Measurements from ENCODE around the gene PNPLA3.

Gene PNPLA3

DNA sequence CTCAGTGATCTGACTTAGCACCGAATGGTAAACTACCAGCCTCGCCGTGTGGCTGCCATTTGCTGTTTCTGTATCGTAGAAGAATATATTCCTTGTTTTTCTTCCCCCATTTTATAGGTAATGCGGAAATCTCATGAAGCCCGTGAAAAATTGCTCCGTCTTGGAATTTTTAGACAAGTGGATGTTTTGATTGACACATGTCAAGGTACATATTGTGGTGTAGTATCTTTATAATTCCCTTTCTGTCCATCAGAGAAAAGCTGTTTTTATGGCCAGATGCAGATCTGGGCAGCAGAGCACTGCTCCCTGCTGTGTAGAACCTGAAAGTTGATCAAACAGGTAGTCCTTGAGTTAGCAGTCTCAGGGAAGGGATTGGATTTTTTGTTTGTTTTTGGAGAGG, 45.0 kb downstream of the PNPLA3 start:
- no peak for DNase-seq

DNA sequence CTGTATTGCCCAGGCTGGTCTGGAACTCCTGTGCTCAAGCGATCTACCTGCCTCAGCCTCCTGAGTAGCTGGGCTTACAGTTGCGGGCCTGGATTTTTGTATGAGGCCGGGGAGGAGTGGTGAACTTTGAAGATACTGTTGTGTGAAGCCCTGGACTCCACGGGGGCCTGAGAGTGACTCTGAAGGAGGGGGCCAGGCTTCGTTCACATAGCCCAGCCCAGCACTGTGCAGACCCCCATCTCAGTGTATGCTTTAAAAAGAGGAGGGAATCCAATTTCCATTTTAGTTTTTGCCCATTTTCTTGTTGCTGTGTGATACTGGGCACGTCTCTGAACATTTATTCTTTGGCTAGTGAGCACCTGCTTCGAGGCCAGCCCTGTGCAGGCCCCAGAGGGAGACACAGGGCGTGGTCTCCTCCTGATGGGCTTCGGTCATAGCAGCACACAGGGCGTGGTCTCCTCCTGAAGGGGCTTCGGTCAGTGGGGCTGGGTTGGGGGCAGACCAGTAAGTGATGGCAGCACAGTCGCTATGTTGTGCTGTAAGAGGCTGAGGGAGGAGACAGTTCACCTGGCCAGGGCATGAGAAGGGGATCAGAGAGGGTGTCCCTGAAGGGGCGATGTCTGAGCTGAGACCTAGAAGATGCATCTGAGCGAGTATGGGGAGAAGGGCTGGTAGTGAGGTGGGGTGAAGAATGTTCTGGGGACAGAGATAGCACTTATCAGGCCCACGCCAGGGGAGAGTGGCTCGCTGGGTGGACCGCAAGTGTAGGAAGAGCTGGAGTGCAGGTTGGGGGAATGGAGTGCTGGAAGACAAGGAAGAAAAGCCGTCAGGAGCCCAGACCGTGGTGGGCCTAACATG, 45.6 kb downstream of the PNPLA3 start:
- DNase-seq = no peak

DNA sequence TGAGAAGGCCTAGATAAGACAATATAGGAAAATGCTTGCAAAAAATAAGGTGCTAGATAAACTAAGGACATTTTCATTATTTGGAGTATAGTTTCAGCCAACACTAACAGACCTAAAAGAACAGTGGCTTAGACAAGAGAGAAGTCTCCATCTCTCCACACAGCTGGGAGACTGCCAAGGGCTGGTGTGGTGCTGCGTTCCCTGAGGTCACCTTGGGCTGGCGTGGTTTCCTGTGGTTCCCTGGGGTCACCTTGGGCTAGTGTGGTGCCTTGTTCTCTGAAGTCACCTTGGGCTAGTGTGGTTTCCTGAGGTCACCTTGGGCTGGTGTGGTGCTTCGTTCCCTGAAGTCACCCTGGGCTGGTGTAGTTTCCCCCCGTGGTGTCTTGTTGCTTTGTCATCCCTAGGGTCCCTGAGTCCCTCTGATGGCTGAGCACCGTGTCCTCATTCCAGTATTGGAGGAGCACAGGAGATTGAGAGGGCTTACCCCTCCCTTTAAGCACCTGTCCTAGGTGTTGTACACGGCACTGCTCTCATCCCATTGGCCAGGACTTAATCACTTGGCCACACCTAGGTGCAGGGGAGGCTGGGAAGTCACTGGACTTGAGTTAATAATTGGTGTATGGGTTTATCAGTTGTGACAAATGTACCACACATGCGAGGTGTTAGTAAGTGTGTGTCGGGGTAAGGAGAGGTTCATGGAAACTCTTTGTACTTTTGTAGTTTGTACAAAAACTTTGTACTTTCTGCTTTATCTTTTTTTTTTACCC, 46.6 kb downstream of the PNPLA3 start:
- no peak for DNase-seq

DNA sequence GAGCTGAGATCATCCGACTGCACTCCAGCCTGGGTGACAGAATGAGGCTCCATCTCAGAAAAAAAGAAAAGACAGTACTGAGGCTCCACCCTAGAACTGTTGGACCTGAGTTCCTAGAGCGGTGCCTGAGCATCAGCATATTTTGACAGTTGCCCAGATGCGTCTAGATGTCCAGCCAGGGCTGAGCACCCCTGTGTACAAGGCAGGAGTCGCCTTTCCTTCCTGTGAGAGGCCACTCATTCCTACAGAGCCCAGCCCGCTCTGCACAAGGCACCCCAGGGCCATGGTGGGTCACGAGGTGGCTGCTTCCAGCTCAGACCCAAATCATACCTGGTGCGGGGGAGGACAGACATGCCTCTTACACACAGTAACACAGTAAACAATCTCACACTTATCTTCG, 47.5 kb downstream of the PNPLA3 start:
- DNase-seq = no peak

DNA sequence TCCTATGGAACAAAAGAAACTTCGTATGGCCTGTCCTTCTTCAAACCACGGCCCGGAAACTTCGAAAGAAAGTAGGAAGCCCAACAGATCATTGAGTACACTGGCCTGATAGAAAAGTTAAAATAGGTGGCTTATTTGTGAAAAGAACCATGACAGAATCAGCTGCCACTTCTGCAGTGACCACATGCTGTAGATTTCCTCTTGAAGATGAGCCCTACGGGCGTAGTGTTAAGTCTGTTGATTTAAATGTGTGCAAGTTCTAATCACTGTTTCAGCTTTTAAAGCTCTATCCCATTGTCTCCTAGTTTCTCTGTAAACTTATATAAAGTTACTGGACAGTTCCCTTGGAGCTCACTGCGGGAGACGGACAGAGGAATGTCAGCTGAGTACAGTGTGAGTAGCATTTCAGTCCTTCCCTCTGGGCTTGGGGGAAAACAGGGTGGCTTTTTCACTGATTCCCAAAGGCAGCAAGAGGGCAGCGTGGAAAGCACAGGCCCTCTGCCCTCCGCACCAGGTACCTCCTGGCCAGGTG, 49.4 kb downstream of the PNPLA3 start:
- no peak for DNase-seq

DNA sequence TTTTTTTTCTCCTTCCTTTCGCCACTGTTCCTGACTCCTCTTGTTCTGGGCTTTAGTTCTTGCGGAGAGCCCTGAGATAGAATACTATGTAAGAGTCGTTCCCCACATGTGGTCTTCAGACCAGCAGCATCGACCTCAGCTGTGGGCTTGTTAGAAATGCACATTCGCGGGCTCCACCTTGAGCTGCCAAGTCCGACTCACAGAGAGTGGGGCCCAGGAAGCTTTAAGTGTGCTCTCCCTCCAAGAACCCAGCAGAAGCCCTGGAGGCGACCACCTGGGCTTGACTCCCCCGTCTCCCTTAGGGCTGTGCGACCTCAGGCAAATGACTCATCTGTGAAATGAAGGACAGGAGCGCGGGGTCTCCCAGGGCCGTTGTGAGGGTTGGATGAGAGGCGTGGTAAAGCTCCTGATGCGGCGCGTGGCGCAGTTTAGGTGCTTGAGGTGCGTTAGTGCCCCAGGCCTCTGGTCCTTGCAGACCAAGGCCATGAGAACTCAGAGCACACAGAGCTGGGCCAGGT, 50.5 kb downstream of the PNPLA3 start:
- DNase-seq = no peak

DNA sequence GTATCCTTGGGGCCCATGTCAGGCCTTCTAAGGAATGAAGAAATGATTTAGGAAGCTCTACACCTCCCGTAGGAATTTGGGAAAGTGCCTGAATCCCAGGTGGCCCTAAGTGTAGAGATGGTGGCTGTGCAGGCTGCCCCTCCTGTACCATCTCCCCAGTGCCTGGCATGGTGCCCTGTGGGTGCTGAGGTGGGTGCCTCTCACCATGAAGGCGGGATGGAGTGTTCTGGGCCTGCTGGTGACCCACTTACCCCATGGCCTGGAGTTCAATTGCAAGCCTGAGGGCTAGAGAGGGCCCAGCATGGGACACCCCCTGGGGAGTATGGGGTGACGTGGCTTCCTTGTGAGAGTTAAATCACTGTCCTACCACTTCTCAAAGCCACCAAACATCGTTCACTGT, 51.4 kb downstream of the PNPLA3 start:
- no peak for DNase-seq

DNA sequence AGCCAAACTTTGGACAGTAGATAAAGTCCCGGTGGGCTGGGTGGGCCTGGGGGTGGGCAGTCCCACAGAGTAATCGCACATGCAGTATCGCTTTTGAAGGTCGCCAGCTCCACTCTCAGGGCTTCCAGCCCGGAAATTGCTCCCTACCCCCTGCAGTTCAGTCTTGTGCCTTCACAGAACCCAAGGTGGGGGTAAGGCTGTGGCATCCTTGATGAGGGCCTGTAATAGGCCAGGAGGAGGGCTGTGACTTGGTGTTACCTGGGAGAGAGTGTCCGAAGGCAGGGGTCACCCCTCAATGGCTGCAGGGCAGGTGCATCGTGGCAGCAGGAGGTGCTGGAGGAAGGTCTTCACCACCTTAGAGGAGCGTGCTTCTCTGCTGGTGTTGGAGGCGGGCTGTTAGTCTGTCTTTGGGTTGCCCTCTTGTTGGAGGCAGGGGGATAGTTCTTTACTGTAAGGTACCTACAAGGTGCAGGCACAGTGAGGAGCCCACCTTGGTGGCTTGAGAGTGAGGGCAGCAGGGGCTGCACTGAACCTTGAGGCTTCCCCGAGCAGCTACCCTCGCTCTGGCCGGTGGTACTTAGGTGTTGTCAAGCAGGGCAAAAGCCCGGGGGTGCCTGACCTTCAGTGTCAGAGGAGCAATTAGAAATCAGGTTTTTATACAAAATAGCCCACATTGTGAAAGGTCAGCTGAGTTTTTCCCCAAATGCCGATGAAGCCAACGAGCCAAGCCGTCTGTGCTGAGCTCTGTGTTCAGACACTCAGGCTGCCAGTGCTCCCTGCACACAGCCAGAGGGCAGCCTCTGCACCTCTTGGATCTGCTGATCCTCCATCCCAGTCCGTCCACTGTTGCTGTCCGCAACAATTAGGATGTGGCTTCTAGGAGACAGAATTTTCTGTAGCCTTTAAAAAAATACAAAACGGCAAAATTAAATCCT, 53.5 kb downstream of the PNPLA3 start:
- no peak for DNase-seq

DNA sequence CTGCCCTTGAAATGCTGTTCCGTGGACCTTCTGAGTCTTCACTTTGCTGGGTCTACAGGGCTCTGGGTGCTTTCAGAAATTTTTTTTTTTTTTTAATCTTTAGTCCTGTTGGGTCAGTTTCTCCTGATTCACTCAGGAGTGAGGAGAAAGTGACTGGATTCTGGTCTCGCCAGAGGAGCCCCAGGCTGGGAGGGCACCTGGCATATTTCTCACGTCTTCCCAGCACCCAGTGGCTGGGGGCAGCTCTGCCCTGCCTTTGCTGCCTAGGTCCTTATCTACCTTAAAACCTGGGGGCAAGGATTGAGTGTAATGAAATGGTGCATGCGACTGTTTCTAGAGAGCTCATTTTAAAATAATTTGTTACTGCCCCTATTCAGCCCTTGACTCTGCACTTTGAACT, 55.0 kb downstream of the PNPLA3 start:
- no peak for DNase-seq

DNA sequence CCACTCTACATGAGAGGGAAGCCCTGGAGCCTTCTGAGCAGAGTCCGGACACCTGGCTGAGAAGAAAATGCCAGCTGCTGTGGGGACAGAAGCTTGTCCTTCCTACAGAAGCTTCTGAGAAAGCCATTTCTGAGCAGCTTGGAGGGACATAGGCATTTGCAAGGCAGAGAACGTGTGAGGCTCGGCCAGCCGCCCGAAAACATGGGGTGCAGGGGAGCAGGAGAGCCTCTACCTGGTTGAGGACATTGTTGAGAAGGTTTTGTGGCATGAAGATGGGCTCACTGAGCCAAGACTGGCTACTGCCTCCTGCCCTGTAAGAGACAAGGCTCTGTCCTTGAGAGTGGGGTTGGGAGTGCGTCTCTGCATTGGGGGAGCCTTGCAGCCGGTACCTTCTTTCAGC, 57.0 kb downstream of the PNPLA3 start:
- no peak for DNase-seq

DNA sequence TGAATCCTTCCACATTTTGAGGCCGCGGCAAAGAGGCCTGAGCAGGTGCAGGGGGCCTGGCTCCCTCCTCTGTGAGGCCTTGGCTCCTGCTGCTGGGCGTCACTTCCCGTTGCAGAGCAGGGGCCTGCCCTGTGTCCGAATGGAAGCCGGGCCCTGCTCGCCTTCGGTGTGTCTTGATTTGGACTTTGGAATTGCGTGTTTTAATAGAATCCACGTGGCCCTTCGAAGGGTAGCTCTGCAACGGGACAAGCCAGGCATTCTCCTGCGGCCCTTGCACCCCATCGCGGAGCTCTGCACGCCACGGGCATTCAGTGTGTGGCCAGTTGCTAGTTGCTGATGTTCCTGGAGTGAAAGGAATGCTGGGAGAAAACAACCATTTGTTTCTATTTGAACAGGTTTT, 57.4 kb downstream of the PNPLA3 start:
- DNase-seq = no peak

DNA sequence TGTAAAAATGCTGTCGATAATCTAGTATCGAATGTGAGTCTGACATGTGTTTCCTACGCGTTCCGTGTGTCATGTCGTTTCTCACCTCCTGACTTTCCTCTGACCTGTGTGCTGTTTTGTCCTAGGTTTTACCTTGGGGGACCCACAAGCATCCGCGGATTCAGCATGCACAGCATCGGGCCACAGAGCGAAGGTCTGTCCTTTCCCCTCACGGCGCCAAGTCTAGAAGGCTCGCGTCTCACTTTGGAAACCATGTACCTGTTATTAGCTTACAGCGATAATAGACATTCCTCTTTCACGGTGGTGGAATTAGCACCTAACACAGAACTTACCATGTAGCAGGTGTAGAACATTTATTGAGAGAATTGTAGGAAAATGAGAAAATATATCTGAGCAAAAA, 60.2 kb downstream of the PNPLA3 start:
- DNase-seq = no peak

DNA sequence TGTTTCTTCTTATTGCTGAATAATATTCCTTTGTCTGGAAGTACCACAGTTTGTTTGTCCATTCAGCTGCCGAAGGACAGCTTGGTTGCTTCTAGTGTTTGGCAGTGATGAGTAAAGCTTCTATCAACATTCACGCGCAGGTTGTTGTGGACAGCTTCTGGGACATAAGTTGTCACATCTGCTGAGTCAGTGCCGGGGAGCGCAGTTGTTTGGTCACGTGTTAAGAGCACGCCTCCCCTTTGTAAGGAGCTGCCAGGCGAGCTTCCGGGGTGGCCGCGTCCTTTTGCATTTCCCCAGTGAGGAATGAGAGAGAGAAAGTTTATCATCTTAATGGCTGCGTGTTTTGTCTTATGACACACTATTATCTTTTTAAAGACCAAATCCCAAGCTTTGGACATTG, 61.9 kb downstream of the PNPLA3 start:
- no peak for DNase-seq

DNA sequence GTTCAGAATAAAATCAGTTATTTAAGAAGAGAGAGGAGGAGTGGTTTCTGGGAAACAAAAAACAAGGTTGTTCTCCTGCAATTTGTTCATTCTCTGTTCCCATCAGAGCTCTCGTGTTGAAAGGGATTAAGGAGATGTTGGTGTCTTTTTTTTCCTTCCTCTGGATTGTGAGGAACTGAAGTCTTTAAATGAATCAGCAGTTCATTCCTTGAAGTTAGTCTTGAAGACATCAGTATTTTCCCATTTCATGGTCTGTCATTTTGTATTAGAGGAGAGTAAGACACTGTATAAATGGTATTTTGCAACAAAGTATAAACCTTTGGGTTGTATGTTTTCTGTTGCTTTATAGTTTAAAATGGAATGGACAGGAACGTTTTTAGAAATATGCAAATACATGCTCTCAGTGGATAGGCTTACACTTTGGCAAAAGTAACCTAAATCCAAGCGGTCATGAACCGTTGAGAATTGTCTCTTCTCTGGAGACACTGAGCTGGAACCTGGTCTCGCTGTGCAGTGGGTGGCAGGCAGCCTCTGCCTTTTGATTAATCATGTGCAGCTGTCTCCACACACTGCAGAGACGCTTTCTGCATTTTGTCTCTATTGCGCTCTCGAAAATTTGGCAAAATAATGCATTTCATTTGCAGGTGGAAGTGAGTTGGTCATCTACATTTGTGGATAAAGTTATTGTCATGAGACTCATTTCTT, 64.7 kb downstream of the PNPLA3 start:
- no peak for DNase-seq

DNA sequence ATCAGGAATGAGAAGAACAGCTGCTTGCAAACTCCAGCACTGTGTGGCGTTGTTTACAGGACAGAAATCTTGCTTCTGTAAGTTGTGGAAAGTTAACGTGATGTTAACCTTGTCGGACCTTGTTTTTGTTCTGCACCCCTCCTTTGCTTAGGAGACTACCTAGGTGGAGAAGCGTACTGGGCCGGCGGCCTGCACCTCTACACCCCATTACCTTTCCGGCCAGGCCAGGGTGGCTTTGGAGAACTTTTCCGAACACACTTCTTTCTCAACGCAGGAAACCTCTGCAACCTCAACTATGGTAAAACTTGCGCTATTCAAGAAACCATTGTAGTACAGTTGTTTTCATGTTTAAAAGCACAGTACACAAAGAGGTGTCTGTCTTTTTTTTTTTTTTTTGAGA, 65.4 kb downstream of the PNPLA3 start:
- no peak for DNase-seq

DNA sequence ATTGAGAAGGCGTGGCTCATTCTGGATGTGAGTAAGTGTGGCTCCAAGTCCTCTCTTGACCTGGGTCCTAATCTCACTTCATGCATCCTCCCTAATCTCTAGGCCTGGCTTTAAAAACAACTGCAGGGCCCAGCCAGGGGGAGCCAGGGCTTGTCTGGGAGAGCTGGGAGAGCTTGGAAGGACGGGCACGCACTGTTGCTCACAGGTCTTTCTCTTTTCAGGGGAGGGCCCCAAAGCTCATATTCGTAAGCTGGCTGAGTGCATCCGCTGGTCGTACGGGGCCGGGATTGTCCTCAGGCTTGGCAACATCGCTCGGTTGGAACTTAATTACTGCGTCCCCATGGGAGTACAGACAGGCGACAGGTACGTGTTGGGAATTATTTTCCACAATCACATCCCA, 66.4 kb downstream of the PNPLA3 start:
- no peak for DNase-seq

DNA sequence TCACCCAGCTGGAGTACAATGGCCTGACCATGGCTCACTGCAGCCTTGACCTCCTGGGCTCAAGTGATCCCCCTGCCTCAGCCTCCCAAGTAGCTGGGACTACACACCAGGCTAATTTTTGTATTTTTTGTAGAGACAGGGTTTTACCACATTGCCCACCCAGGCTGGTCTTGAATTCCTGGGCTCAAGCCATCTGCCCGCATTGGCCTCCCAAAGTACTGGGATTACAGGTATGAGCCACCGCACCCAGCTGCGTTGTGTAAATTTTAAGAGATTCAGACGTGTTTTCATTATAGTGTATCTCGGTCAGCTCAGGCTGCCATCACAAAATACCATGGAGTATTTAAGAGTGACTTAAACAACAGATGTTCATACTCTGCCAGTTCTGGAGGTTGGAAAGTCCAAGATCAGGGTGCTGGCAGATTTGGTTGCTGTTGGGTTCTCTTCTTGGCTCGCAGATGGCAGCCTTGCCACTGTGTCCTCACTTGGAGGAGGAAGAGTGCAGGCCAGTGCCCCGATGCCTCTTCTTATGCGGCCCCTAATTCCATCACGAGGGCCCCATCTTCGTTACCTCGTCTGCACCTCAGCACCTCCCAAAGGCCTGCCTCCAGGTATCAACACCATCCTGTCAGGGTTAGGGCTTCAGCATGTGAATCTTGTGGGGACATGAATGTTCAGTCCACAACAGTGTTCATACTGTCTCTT, 67.9 kb downstream of the PNPLA3 start:
- DNase-seq = no peak

DNA sequence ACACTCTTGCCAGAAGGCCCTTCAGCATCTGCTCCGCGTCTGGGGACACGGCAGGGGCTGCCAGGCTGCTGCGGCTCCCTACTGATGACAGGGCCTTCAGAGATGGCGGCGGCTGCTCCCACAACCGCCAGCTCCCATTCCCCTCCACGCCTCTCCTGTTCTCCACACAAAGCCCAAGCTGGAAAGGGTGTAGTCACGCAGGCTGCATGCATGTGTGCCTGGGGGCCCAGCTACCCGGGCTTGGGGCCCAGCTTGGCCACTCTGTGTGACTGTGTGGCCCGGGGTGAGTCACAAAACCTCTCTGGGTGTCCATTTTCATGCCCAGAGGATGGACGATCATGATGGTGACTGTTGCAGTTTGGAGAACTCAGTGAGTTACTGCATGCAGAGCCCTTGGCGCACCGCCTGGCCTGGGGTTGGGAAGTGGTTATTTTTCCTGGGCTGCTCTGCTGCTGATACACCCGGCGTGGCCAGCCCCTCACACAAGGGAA, 68.8 kb downstream of the PNPLA3 start:
- peak; percentile 58 for DNase-seq

DNA sequence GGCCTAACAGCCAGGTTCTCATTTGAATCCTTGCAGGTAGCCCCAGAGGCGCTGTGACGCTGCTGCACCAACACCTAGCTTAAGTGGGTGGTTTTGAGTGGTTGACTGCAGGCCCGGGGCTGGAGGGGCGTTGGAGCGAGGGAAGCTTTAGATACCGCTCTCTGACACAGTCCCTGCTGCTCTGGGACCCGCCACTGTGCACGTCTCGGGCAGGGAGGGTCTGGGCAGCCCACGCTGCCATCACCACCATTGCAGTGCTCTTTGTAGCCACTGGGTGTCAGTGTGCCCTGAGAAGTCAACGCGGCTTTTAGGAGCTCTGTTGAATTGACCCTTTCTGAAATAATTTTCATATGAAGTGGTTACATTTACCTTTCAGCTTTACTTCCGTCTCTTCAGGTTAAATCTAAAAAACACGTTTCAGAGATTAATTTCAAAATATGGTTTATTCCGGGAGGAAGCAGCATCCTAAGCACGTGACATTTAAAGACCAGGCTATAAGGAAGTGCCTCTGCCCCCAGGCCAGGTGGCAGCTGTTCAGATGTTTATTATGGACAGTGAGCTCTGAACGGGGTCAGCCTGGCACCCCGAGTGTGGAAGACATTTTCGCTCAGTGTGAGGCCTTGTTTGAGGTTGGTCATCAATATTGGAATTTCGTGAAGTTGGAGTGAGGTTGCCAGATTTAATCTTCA, 69.6 kb downstream of the PNPLA3 start:
- DNase-seq = peak; percentile 47

DNA sequence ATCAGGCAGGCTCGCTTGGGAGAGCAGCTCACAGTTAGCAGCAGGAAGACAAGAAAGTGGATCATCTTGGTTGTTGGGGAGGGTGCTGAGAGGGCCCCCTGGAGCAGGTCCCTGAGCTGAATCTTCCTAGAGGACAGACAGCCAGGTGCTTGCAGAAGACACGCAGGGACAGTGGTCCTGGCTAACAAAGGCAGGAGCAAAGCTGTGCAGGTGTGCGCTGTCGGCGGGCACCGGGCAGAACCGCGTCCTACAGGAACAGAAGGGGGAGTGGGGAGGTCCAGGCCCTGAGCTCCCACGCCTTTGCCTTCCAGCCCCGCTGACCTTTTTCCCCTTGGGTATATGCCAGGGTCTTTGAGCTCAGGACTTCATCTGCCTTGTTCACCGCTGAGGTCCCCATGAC, 70.4 kb downstream of the PNPLA3 start:
- DNase-seq = no peak

DNA sequence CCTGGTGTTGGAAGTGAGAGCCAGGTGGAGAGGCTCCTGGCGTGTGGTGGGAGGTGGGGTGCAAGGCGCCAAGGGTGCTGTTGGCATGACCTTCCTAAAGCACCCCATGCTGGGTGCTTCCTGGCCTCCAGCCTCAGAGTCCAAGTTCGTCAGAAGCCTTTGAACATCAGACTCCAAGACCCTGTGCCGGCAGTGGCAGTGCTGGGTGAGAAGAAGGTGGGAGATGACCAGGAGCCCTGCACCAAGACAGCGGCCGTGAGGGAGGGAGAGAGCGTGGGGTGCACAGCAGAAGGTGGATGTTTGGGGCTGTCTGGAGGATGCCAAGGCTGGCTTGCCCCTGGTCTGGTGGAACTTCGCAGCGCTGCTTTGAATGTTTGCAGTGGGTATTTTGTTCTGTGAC, 70.8 kb downstream of the PNPLA3 start:
- no peak for DNase-seq
